MM.1S (cell line): ENCODE results near the gene TADA2A.

ENCODE experiments used
- EZH2 ChIP-seq: fragments of 300-600 bp; sonication (generic); optimal IDR thresholded peaks from 2 replicates; pipeline ENCODE3; 2017; ENCODE audit warnings: low read depth, mild to moderate bottlenecking, antibody characterized with exemption, low read length, mixed read lengths
- TF ChIP-seq, protein P1 (sequence below): fragments of 300-600 bp; sonication (generic); IDR thresholded peaks from 2 replicates; pipeline ENCODE4 v1.5.1; 2016; ENCODE audit warnings: antibody characterized with exemption, low read length, mixed read lengths

DNA sequence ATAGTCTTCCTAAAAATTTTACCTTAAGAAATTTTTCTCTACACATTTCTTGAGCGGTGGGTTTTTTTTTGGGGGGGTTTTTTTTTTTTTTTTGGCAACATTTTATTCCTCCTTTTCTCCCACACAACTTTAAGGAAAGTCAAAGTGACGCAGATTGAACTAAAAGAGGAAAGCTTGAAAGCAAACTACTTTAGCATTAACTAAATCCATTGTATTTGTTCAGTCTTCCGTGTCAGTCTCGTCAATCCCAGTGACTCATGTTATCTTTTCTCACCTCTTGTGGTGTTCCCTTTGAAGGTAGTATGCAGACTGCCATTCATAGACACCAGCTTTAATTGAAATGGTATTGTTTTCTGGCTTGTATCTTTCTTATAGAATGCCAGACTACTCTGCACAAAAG lies 39.3 kb downstream of the TADA2A start:
- TF ChIP-seq, protein P1, sequence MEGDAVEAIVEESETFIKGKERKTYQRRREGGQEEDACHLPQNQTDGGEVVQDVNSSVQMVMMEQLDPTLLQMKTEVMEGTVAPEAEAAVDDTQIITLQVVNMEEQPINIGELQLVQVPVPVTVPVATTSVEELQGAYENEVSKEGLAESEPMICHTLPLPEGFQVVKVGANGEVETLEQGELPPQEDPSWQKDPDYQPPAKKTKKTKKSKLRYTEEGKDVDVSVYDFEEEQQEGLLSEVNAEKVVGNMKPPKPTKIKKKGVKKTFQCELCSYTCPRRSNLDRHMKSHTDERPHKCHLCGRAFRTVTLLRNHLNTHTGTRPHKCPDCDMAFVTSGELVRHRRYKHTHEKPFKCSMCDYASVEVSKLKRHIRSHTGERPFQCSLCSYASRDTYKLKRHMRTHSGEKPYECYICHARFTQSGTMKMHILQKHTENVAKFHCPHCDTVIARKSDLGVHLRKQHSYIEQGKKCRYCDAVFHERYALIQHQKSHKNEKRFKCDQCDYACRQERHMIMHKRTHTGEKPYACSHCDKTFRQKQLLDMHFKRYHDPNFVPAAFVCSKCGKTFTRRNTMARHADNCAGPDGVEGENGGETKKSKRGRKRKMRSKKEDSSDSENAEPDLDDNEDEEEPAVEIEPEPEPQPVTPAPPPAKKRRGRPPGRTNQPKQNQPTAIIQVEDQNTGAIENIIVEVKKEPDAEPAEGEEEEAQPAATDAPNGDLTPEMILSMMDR = no peak
- no peak for TF ChIP-seq EZH2
